Measurements from ENCODE around the gene GNAL.

GNAL gene

GRCh38 chr18:11809895-11810294 lies 120.8 kb downstream of the GNAL start:
- no peak for DNase-seq (ENCODE audit: low spot score)

DNA sequence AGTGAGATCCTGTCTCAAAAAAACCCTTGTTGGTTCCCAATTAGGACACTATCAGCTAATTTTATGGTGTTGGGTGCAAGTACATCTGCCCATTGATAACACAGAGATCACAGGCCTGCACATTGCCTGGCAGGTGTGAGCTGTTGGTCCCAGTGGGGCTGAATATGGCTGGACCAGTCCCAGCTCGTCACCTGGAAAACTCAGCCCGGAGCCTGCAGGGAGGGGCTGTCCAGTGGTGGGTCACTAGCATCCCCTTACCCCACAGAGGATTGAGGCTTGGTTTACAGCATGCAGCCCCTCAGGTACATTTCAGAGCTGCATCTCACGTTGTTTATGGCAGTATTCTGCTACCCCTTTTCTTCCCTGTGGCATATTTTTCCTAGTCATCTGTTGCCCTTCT lies 121.3 kb downstream of the GNAL start:
- no peak for DNase-seq (ENCODE audit: low spot score)

DNA sequence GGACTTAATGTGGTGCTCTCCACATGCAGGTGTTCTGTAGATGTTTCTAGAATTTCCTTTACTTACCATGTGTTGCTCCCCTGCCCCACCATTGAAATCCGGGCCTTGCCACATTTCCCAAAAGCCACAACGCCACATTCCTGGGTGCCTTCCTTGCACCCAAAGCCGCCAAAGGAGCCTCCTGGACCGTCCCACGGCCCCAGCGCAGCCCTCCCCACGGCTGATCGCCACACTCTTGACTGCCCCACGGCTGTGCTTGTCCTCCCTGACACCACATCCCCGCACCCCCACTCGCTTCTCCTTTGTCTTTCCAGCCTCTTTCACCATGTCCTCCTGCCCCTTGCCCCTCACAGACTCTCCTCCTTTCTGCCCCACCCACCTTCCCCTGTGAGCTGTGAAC lies 121.9 kb downstream of the GNAL start:
- no peak for DNase-seq (ENCODE audit: low spot score)

DNA sequence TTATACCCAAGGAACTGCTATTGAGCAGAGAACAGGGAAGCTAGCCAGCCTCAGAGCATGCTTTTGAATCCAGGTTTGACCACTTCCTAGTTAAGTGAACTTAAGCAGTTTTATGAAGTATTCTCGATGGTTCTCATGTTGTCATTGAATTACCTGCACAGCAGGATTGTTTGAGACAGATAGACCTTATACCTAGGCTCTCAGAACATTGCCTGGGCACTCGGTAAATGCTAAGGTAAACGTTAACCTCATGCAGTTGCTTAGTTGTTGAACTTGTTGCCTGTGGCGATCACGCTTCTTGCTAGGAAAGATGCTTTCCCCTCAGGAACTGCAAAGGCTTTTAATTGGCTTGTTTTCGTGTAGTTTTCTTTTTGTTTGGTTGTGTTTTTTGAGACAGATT lies 128.2 kb downstream of the GNAL start:
- no peak for DNase-seq (ENCODE audit: low spot score)

DNA sequence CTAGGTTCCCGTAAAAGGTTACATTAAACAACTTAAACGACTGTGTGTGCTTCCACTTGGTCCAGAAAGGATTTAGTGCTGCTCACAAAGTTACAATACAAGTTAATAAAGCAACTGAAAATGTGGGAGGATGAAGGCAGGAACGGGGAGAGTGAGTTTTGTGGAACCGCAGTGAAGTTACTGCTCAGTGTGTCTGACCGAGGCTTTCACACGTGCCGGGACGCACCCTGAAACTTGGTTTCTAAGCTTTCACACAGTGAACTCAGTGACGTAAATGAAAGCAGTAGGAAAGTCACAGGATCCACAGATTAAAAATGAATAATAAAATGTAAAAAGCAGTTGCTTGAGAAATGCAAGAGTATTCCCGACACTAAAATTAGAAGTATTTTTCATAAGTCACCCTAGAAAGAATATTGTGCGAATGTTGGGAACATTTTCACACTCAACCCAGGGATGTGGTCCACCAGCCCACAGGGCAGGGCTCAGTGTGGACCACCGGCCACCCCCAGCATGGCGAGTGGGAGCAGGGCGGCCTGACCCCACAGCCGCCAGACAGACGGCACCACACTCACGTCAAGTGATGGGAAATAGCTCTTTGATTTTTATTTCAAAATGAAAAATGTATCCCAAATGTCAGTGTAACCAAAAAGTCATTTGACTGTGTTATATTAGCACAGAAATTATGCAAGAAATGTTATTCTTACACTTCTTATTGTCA lies 129.6 kb downstream of the GNAL start:
- no peak for DNase-seq (ENCODE audit: low spot score)

GRCh38 chr18:11819938-11820337 lies 130.9 kb downstream of the GNAL start:
- DNase-seq (ENCODE audit: low spot score), result no peak

DNA sequence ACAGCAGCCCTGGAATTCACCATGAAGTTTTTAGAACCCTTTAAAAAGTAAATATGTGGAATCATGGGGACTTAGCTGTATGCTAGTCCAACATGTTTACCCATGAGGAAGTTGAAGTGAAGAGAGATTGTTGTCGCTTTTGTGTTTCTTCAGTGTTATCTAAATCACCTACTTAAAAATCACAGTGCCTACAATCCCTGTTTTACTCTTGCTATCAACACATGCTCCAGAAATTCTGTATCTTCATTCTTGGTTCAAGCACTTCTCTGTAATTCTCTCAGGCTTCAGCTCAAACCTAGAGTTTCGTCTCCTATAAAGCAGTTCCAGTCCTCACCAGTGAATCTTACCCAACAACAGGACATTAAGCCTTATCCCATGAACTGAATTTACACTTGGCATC lies 131.6 kb downstream of the GNAL start:
- no peak for DNase-seq (ENCODE audit: low spot score)

- no peak for DNase-seq (ENCODE audit: low spot score)
Observed at GRCh38 chr18:11821208-11821607, 132.1 kb downstream of the GNAL start.

GRCh38 chr18:11821643-11822237 lies 132.7 kb downstream of the GNAL start:
- no peak for DNase-seq (ENCODE audit: low spot score)

GRCh38 chr18:11823545-11823944 lies 134.5 kb downstream of the GNAL start:
- DNase-seq (ENCODE audit: low spot score), result no peak

- no peak for DNase-seq (ENCODE audit: low spot score)
Observed at GRCh38 chr18:11826836-11827235, 137.8 kb downstream of the GNAL start.

DNA sequence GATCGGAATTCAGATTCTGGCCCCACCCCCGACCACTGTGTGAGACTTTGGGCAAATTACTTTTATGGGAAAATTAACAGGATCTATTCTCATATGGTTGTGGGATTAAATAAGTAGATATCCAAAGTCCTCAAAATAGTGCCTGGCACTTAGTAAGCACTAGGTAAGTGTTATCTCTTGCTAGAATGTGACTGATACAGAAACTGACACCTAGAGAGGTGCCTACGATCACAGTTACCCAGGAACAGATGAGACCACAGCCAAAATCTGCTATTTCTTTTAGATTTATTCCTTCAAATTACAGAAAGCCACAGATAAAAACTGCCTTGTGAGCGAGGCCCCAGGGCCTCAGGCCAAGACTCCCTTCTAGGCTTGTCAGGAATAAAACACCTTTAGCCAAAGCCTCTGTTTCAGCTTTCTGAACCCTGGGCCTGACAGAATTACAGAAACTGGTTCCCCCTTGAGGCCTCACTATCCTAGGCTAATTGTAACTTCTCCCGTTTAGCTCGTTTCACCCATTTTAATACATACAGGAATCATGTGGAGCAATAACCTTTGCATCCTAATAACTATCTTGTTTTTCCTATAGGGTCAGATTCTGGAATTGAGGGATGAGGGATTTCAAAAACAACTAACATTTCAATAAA lies 139.8 kb downstream of the GNAL start:
- DNase-seq (ENCODE audit: low spot score), result no peak

GRCh38 chr18:11830585-11830984 lies 141.5 kb downstream of the GNAL start:
- no peak for DNase-seq (ENCODE audit: low spot score)

DNA sequence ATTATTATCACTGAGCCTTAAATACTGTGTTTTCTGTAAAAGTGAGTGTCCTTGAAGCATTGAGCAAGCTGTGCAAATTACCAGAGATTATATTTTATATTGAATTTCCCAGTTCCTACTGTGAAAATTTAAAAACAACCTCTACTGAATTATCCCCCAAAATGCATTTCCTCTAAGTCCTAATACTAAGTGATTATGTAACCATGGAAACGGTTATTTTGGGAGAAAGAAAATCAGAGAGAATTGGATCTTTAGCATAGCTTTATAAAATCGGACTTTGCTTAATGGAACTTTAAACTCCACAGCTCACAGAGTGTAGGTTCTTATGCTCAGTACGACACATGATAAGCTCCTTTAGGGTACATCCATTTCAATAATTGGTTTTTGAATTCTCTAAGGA lies 142.9 kb downstream of the GNAL start:
- DNase-seq (ENCODE audit: low spot score), result no peak

DNA sequence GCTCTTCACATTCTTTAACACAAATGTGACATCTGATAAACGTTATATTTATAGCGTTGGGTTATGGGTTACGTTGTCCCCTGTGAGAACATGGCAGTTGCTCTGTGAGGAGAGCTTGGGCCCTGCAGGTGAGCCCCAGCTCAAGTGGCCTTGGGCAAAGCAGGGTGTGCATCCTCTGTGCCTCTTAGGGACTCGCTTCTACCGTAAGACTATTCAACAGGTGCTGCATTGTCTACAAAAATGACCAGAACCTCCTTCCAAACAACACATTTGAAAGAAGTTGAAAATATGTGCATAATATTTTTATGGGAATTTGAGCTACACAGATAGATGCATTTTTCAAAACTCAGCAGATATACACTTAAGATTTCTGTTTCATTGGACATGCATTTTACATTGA lies 145.7 kb downstream of the GNAL start:
- no peak for DNase-seq (ENCODE audit: low spot score)

GRCh38 chr18:11839556-11839955 lies 150.5 kb downstream of the GNAL start:
- no peak for DNase-seq (ENCODE audit: low spot score)

DNA sequence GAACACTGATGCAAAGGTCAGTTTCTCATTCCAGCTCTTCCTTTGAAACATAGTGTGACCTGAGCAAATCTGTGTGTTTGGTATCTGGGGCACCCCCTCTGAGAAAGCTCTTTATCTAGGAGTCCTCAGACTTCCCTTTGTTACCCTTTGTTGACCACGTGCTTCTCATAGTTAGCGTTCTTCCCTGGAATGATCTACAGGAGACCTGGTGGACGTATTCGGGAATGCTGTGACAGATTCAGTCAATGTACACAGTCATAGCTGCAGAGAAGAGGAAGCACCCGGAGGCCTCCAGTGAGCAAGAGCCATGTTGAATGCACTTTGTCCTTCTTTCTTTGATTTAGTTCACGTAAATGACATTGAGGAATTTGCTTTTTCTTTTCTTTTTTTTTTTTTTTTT lies 151.4 kb downstream of the GNAL start:
- no peak for DNase-seq (ENCODE audit: low spot score)

- DNase-seq (ENCODE audit: low spot score), result no peak
Observed at GRCh38 chr18:11842562-11842961, 153.5 kb downstream of the GNAL start.

- no peak for DNase-seq (ENCODE audit: low spot score)
Observed at GRCh38 chr18:11844436-11844835, 155.4 kb downstream of the GNAL start.

- DNase-seq (ENCODE audit: low spot score), result no peak
Observed at GRCh38 chr18:11845654-11846053, 156.6 kb downstream of the GNAL start.

DNA sequence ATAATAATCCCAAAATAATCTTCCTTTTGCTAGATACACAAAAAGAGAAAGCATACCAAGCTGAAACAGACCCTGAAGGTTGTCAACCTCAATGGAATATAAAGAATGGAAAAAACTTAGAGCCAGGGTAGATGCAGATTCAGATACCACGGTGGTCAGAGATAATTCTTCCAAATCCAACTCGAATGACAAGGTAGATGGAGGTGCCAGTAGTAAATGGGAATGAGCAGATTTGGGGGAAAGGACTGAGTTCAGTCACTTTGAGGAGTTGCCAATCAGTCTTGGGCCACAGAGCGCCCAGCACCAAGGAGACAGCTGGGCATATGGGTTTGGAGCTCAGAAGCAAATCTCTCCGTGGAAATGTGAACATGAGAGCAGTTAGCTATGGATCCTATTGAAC lies 158.7 kb downstream of the GNAL start:
- DNase-seq (ENCODE audit: low spot score), result no peak

- no peak for DNase-seq (ENCODE audit: low spot score)
Observed at GRCh38 chr18:11849279-11849678, 160.2 kb downstream of the GNAL start.

GRCh38 chr18:11849841-11850634 lies 161.0 kb downstream of the GNAL start:
- peak; percentile 85 for DNase-seq (ENCODE audit: low spot score)
